HepG2 (cell line): ENCODE measurements around the gene BSN. TPM values are rescaled to one million over a fixed set of nuclear protein-coding genes. Genes with fewer than 3 reads are reported as not detected.

Experiments used
- ARNT2 ChIP-seq: sonication (generic); formaldehyde crosslinking; IDR thresholded peaks from 2 replicates; pipeline ENCODE4 v1.8.0; 2022; ENCODE audit warnings: mild to moderate bottlenecking, low read depth, missing genetic modification reagents, moderate library complexity
- ATF3 ChIP-seq: sonication (generic); formaldehyde crosslinking; IDR thresholded peaks from 2 replicates; pipeline ENCODE4 v1.4.0; 2020; ENCODE audit warnings: missing genetic modification reagents
- CAMTA2 ChIP-seq: sonication (generic); formaldehyde crosslinking; IDR thresholded peaks from 2 replicates; pipeline ENCODE4 v1.4.0; 2020; ENCODE audit warnings: mild to moderate bottlenecking, missing genetic modification reagents, borderline replicate concordance
- FOXK1 ChIP-seq: sonication (generic); formaldehyde crosslinking; IDR thresholded peaks from 2 replicates; pipeline ENCODE4 v1.4.0; 2020; ENCODE audit warnings: low read depth, missing genetic modification reagents, borderline replicate concordance
- FOXK2 ChIP-seq: fragments of 450-650 bp; IDR thresholded peaks from 2 replicates; pipeline ENCODE4 v1.6.1; 2016
- MYPOP ChIP-seq: sonication (generic); formaldehyde crosslinking; IDR thresholded peaks from 2 replicates; pipeline ENCODE4 v1.8.1; 2023; ENCODE audit warnings: mild to moderate bottlenecking, moderate library complexity, missing genetic modification reagents
- NR2F6 ChIP-seq, 2 experiments: IDR thresholded peaks; 2 replicates each; pipeline ENCODE4 v1.6.1; 2016; ENCODE audit warnings: antibody characterized with exemption in 1 of 2, mild to moderate bottlenecking in 1 of 2
- PTBP1 ChIP-seq: fragments of 200-400 bp; formaldehyde crosslinking; IDR thresholded peaks from 2 replicates; pipeline ENCODE4 v1.6.1; 2018; ENCODE audit warnings: low read length, low read depth; ENCODE audit not compliant: poor library complexity, severe bottlenecking
- SMC3 ChIP-seq: IDR thresholded peaks from 2 replicates; pipeline ENCODE4 v1.6.1; 2011; ENCODE audit warnings: low read length, improper control_type of control experiment
- SMYD3 ChIP-seq: sonication (generic); formaldehyde crosslinking; IDR thresholded peaks from 2 replicates; pipeline ENCODE4 v1.8.1; 2023; ENCODE audit warnings: mild to moderate bottlenecking, missing genetic modification reagents
- ZNF101 ChIP-seq: sonication (generic); formaldehyde crosslinking; IDR thresholded peaks from 2 replicates; pipeline ENCODE4 v1.4.0; 2020; ENCODE audit warnings: mild to moderate bottlenecking, low read depth, missing genetic modification reagents, borderline replicate concordance
- ZNF317 ChIP-seq: sonication (generic); formaldehyde crosslinking; IDR thresholded peaks from 2 replicates; pipeline ENCODE4 v1.5.0; 2020; ENCODE audit warnings: mild to moderate bottlenecking, missing genetic modification reagents
- ZNF501 ChIP-seq: sonication (generic); formaldehyde crosslinking; IDR thresholded peaks from 2 replicates; pipeline ENCODE4 v1.5.1; 2020; ENCODE audit warnings: mild to moderate bottlenecking, moderate library complexity, missing genetic modification reagents
- ZNF800 ChIP-seq: sonication (generic); formaldehyde crosslinking; IDR thresholded peaks from 2 replicates; pipeline ENCODE4 v1.4.0; 2020; ENCODE audit warnings: missing genetic modification reagents
- polyA plus RNA-seq, 8 experiments: library from polyadenylated mRNA; depleted of rRNA in 3 of 8; stranded (reverse) in 7 of 8; unstranded in 1 of 8; fragments of >200 nt; fragmentation: Illumina TruSeq in 4 of 8; extraction: Trizol in 4 of 8; gene quantifications; 2 replicates each; pipeline versions ENCODE4 v1.2.1 to v1.2.3, GENCODE V29; 2011 to 2016; ENCODE audit warnings: low read depth in 4 of 8, missing spikeins in 1 of 8, mixed read lengths in 1 of 8; ENCODE audit not compliant: insufficient read depth in 1 of 8
- total RNA-seq, 5 experiments: library from RNA; depleted of rRNA; stranded (reverse); fragments of >200 nt; fragmentation: Illumina TruSeq; extraction: Trizol; gene quantifications; 2 replicates each; pipeline ENCODE4 v1.2.3, GENCODE V29; 2016; ENCODE audit warnings: low read depth in 1 of 5
- TF ChIP-seq, protein P1 (sequence below): sonication (generic); formaldehyde crosslinking; IDR thresholded peaks from 2 replicates; pipeline ENCODE4 v1.4.0; 2020; ENCODE audit warnings: missing genetic modification reagents, mild to moderate bottlenecking, borderline replicate concordance
- TF ChIP-seq, protein P2 (sequence below): sonication (generic); formaldehyde crosslinking; IDR thresholded peaks from 2 replicates; pipeline ENCODE4 v1.4.0; 2020; ENCODE audit warnings: missing genetic modification reagents, borderline replicate concordance

BSN gene
- total and polyA plus RNA-seq, 2 of the 13 experiments (the other 11 are each of a cell fraction or from before 2014, with no cell fraction given), result 0.42 to 0.86 TPM

DNA sequence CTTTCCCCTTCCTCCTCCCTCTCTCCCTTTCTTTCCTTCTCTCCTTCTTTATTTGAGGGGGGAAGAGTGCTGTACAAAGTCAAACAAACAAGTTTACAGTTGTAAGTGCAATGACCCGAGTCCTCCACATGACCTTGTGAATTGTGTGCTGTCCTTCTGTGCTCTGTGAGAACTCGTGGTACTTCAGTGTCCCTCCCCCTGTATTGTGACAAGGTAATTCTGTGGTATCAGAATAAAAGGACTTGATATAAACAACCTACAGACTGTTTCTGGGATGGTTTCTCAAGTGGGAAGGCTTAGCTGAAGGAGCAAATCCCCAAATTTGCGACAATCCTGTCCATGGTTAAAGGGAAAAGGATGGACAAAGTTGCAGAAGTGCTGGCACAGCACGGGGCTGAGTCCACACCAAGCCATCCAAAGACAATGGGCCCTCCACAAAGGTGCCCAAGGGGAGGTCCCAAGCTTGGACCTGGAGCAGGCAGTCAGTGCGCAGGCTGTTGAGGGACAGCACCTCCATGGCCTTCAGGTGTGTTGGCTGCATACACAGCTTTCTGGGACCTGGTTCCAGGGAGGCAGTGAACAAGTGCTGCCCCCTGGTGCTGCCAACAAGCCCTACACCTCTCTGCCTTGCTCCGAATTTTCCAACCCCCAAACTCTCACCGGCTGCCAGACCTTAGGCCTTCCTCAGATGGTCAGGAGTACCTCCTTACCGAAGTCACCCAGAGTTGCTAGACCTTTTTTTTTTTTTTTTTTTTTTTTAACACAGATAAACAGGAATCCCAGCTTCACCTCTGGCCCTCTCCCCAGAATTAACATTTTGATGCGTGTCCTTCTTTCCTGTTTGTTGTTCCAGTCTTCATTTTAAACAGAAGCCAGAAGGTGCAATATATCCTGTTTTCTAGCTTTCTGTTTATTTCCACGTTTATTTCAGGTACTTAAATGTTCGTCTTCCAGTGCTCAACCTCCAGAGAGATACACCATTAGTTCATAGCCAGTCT, 117.3 kb downstream of the BSN start (continued):
- peak; percentile 95 for TF ChIP-seq SMC3
- TF ChIP-seq, protein P1, sequence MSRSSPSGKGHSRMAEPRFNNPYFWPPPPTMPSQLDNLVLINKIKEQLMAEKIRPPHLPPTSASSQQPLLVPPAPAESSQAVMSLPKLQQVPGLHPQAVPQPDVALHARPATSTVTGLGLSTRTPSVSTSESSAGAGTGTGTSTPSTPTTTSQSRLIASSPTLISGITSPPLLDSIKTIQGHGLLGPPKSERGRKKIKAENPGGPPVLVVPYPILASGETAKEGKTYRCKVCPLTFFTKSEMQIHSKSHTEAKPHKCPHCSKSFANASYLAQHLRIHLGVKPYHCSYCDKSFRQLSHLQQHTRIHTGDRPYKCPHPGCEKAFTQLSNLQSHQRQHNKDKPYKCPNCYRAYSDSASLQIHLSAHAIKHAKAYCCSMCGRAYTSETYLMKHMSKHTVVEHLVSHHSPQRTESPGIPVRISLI (CRISPR knock-in tag), result no peak
- TF ChIP-seq MYPOP (CRISPR knock-in tag), result peak; percentile 30; the same call in 1 of the 2 replicates
- TF ChIP-seq ZNF501 (CRISPR knock-in tag), result 0 out of 2 replicates have a peak, but pooled peaks have one; percentile 60
- 0 out of 2 replicates have a peak, but pooled peaks have one; percentile 23 for TF ChIP-seq FOXK1 (CRISPR knock-in tag)
- TF ChIP-seq NR2F6 (IDR thresholded peaks at IDR 0.05), result peak; percentile 66
- peak; percentile 82 for TF ChIP-seq NR2F6 (CRISPR knock-in tag; IDR thresholded peaks at IDR 0.05)
- no peak for TF ChIP-seq ZNF101 (CRISPR knock-in tag)
- no peak for TF ChIP-seq ATF3 (CRISPR knock-in tag)
- TF ChIP-seq ZNF317, result peak; percentile 50; the same call in 1 of the 2 replicates
- peak; percentile 44; the same call in 1 of the 2 replicates for TF ChIP-seq FOXK2
- TF ChIP-seq ZNF800, result 0 out of 2 replicates have a peak, but pooled peaks have one; percentile 52
- TF ChIP-seq SMYD3 (CRISPR knock-in tag), result 0 out of 2 replicates have a peak, but pooled peaks have one; percentile 33
- TF ChIP-seq, protein P2, sequence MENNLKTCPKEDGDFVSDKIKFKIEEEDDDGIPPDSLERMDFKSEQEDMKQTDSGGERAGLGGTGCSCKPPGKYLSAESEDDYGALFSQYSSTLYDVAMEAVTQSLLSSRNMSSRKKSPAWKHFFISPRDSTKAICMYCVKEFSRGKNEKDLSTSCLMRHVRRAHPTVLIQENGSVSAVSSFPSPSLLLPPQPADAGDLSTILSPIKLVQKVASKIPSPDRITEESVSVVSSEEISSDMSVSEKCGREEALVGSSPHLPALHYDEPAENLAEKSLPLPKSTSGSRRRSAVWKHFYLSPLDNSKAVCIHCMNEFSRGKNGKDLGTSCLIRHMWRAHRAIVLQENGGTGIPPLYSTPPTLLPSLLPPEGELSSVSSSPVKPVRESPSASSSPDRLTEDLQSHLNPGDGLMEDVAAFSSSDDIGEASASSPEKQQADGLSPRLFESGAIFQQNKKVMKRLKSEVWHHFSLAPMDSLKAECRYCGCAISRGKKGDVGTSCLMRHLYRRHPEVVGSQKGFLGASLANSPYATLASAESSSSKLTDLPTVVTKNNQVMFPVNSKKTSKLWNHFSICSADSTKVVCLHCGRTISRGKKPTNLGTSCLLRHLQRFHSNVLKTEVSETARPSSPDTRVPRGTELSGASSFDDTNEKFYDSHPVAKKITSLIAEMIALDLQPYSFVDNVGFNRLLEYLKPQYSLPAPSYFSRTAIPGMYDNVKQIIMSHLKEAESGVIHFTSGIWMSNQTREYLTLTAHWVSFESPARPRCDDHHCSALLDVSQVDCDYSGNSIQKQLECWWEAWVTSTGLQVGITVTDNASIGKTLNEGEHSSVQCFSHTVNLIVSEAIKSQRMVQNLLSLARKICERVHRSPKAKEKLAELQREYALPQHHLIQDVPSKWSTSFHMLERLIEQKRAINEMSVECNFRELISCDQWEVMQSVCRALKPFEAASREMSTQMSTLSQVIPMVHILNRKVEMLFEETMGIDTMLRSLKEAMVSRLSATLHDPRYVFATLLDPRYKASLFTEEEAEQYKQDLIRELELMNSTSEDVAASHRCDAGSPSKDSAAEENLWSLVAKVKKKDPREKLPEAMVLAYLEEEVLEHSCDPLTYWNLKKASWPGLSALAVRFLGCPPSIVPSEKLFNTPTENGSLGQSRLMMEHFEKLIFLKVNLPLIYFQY (CRISPR knock-in tag), result no peak
- TF ChIP-seq PTBP1, result no peak
- no peak; the same call in 1 of the 2 replicates for TF ChIP-seq ARNT2 (CRISPR knock-in tag)
- TF ChIP-seq CAMTA2, result no peak
